PFSK-1 (cell line): Measurements from ENCODE around the gene MAP2K5.

Source experiments
- POLR2AphosphoS5 ChIP-seq: IDR thresholded peaks from 2 replicates; pipeline ENCODE4 v1.6.1; 2012; ENCODE audit warnings: low read depth, mild to moderate bottlenecking, control low read depth, low read length, moderate library complexity
- SIN3A ChIP-seq: IDR thresholded peaks from 2 replicates; pipeline ENCODE4 v1.6.1; 2012; ENCODE audit warnings: mild to moderate bottlenecking, low read length, moderate library complexity, borderline replicate concordance; ENCODE audit not compliant: insufficient read depth

GRCh38 chr15:67608638-67608959, 66.1 kb downstream of the MAP2K5 start:
- TF ChIP-seq POLR2AphosphoS5 (no peak), SIN3A (no peak)
